Body of pancreas (tissue), 4 donors: ENCODE data around the gene PCNX1.

Experiments
- POLR2A ChIP-seq, 3 donors: fragments of 450-650 bp; IDR thresholded peaks; one replicate each; pipeline ENCODE4 v1.6.1; 2016; ENCODE audit warnings: antibody characterized with exemption in 3 of 3, mild to moderate bottlenecking in 2 of 3
- TF ChIP-seq, protein P1 (sequence below), 7 experiments: fragments of 450-650 bp in 4 of 7; fragments of 200-600 bp in 3 of 7; sonication (generic) in 3 of 7; IDR thresholded peaks; one replicate each; pipeline ENCODE4 v1.5.1; 2016 to 2019; ENCODE audit warnings: antibody characterized with exemption in 7 of 7

- TF ChIP-seq, protein P1, sequence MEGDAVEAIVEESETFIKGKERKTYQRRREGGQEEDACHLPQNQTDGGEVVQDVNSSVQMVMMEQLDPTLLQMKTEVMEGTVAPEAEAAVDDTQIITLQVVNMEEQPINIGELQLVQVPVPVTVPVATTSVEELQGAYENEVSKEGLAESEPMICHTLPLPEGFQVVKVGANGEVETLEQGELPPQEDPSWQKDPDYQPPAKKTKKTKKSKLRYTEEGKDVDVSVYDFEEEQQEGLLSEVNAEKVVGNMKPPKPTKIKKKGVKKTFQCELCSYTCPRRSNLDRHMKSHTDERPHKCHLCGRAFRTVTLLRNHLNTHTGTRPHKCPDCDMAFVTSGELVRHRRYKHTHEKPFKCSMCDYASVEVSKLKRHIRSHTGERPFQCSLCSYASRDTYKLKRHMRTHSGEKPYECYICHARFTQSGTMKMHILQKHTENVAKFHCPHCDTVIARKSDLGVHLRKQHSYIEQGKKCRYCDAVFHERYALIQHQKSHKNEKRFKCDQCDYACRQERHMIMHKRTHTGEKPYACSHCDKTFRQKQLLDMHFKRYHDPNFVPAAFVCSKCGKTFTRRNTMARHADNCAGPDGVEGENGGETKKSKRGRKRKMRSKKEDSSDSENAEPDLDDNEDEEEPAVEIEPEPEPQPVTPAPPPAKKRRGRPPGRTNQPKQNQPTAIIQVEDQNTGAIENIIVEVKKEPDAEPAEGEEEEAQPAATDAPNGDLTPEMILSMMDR (IDR thresholded peaks at IDR 0.05) = no peak
- TF ChIP-seq POLR2A (IDR thresholded peaks at IDR 0.05) = no peak
Observed at GRCh38 chr14:70896981-70897380, 10.3 kb upstream of the PCNX1 start.
